Measurements from ENCODE around the gene C6orf120. TPM values are rescaled to one million over a fixed set of nuclear protein-coding genes. Genes with fewer than 3 reads are reported as not detected.

Gene C6orf120
- total and polyA plus RNA-seq, 2 of the 13 experiments (the other 11 are each of a cell fraction or from before 2014, with no cell fraction given): 21.7 to 29.9 TPM

- ATAC-seq: no peak
- Histone ChIP-seq H3K27me3 (ENCODE audit: control insufficient read depth in 1 of 2, insufficient read depth in 2 of 2, low read length in 2 of 2) (no peaks in the 10 kb centered on the region), H3K4me2 (ENCODE audit: low read depth, low read length) (no peak overlapping the region), H3K4me1 (ENCODE audit: insufficient read depth, low read length) (no peaks in the 10 kb centered on the region), H4K20me1 (ENCODE audit: insufficient read depth, low read length) (no peaks in the 10 kb centered on the region), H3K27ac (ENCODE audit: extremely low read length, insufficient read depth, low read length) (no peak overlapping the region), H3K9ac (ENCODE audit: insufficient read depth, low read depth, low read length) (no peak overlapping the region), H2AFZ (ENCODE audit: low read length) (no peak overlapping the region), H3K36me3 (replicated peaks in 1 of 2; ENCODE audit: control insufficient read depth in 1 of 2, insufficient read depth in 2 of 2, low read length in 2 of 2) (peaks cover 2 to 32% of the 10 kb centered on the region in 2 experiments; a peak in 4 of 5 replicates), H3K79me2 (ENCODE audit: insufficient read depth, low read length) (peaks cover 12% of the 10 kb centered on the region), H3K4me3 (replicated peaks in 1 of 3; ENCODE audit: insufficient read depth in 1 of 3, low read depth in 2 of 3, low read length in 3 of 3) (no peak overlapping the region), H3K9me3 (ENCODE audit: low read length) (peaks cover 14% of the 10 kb centered on the region)
- ChIA-PET POLR2A (interaction anchor here (1.0 kb wide), 1 partner anchor 12 kb away, joined by 3 read pairs; the partner anchor contains the start of genes C6orf120 and WDR27), CTCF (ENCODE audit: low intra/inter-chr PET ratio, low total read pairs) (no interaction called here)
- TF ChIP-seq ZNF800 (CRISPR knock-in tag; IDR thresholded peaks at IDR 0.05): no peak
- BruUV-seq (replicated peaks): no TSS peak
- in situ Hi-C loops (cut with HindIII; ENCODE audit: extremely low pct_ligation_motif_present, low pct_unique_long_range_greater_than_20kb): loop anchor here (25.0 kb wide), 1 partner anchor 727 kb away; no protein-coding TSS in a partner anchor
- intact Hi-C loops (cut with micrococcal nuclease; ENCODE audit: unreplicated experiment): no loop called here
- FAIRE-seq: no peak
- 95% methylated on average over 6 of the region's 6 CpGs for WGBS (ENCODE audit: low lambda C conversion rate)
- no peak for DNase-seq (ENCODE audit: low spot score)
These were observed 12.6 kb upstream of the C6orf120 start for GRCh38 chr6:169689287-169689686.

GRCh38 chr6:169691260-169691659 is 10.7 kb upstream of the C6orf120 start:
- Histone ChIP-seq H2AFZ (ENCODE audit: low read length) (no peak overlapping the region), H3K4me1 (ENCODE audit: insufficient read depth, low read length) (no peaks in the 10 kb centered on the region), H3K27ac (ENCODE audit: extremely low read length, insufficient read depth, low read length) (no peak overlapping the region), H3K4me3 (replicated peaks in 1 of 3; ENCODE audit: insufficient read depth in 1 of 3, low read depth in 2 of 3, low read length in 3 of 3) (no peak overlapping the region), H3K4me2 (ENCODE audit: low read depth, low read length) (no peak overlapping the region), H3K79me2 (ENCODE audit: insufficient read depth, low read length) (peaks cover 15% of the 10 kb centered on the region), H3K9me3 (ENCODE audit: low read length) (peaks cover 6% of the 10 kb centered on the region), H3K27me3 (ENCODE audit: control insufficient read depth in 1 of 2, insufficient read depth in 2 of 2, low read length in 2 of 2) (no peaks in the 10 kb centered on the region), H3K9ac (ENCODE audit: insufficient read depth, low read depth, low read length) (no peak overlapping the region), H4K20me1 (ENCODE audit: insufficient read depth, low read length) (no peaks in the 10 kb centered on the region; the same call in 1 of the 2 replicates), H3K36me3 (replicated peaks in 1 of 2; ENCODE audit: control insufficient read depth in 1 of 2, insufficient read depth in 2 of 2, low read length in 2 of 2) (peaks cover 2 to 22% of the 10 kb centered on the region in 2 experiments; a peak in 4 of 5 replicates)
- no peak for FAIRE-seq
- WGBS (ENCODE audit: low lambda C conversion rate): 97% methylated on average over 2 of the region's 2 CpGs
- POLR2A ChIA-PET: interaction anchor here (2.9 kb wide), 1 partner anchor 10 kb away, joined by 8 read pairs; the partner anchor contains the start of genes C6orf120 and WDR27
- DNase-seq (ENCODE audit: low spot score): no peak
- CTCF ChIA-PET (ENCODE audit: low intra/inter-chr PET ratio, low total read pairs): no interaction called here
- in situ Hi-C loops (cut with HindIII; ENCODE audit: extremely low pct_ligation_motif_present, low pct_unique_long_range_greater_than_20kb) (loop anchor here (25.0 kb wide), 1 partner anchor 729 kb away; no protein-coding TSS in a partner anchor), intact Hi-C loops (cut with micrococcal nuclease; ENCODE audit: unreplicated experiment) (no loop called here)
- no peak for ATAC-seq
- BruUV-seq (replicated peaks): no TSS peak
- TF ChIP-seq ZBTB3 (CRISPR knock-in tag; IDR thresholded peaks at IDR 0.05; ENCODE audit: borderline replicate concordance, low read depth) (no peak), GABPA (IDR thresholded peaks at IDR 0.05; ENCODE audit: low read depth, low read length) (no peak), GABPA (CRISPR knock-in tag; IDR thresholded peaks at IDR 0.05; ENCODE audit: low read depth) (no peak), ZBTB39 (CRISPR knock-in tag; IDR thresholded peaks at IDR 0.05) (no peak), PRPF4 (IDR thresholded peaks at IDR 0.05; ENCODE audit: low read depth, low read length, poor library complexity, severe bottlenecking) (no peak), ARHGAP35 (CRISPR knock-in tag; IDR thresholded peaks at IDR 0.05; ENCODE audit: borderline replicate concordance) (no peak), THAP9 (CRISPR knock-in tag; IDR thresholded peaks at IDR 0.05; ENCODE audit: borderline replicate concordance) (no peak), ZNF362 (CRISPR knock-in tag; IDR thresholded peaks at IDR 0.05; ENCODE audit: borderline replicate concordance) (no peak)
